NCI-H526 treated with DMSO at 0.1 percent for 48 hours (cell line): ENCODE results near the gene CIB4.
"Not testable (repeated sequence)": the region's sequence is repeated elsewhere in the genome, so short reads cannot be mapped to it uniquely, and the experiment has no call there.

ENCODE experiments used
- DNase-seq: peaks from one replicate; lab custom pipeline; 2025; lab: John Stamatoyannopoulos, UW

Gene CIB4

GRCh38 chr2:26568076-26568890 lies 72.9 kb downstream of the CIB4 start:
- DNase-seq: no peak

GRCh38 chr2:26567534-26567933 lies 73.6 kb downstream of the CIB4 start:
- no peak for DNase-seq

DNA sequence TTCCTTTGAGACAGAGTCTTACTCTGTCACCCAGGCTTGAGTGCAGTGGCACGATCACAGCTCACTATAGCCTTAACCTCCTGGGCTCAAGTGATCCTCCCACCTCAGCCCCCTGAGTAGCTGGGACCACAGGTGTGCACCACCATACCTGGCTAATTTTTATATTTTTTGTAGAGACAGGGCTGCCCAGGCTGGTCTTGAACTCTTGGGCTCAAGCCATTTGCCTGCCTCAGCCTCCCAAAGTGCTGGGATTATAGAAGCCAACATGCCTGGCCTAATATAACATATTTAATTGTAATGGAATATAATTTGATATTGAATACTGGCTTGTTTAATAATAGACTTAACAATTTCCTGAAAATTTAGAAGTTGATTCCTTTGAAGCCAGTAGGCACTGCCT lies 74.4 kb downstream of the CIB4 start:
- DNase-seq: not testable (repeated sequence)

GRCh38 chr2:26566081-26566375 lies 75.1 kb downstream of the CIB4 start:
- no peak for DNase-seq

DNA sequence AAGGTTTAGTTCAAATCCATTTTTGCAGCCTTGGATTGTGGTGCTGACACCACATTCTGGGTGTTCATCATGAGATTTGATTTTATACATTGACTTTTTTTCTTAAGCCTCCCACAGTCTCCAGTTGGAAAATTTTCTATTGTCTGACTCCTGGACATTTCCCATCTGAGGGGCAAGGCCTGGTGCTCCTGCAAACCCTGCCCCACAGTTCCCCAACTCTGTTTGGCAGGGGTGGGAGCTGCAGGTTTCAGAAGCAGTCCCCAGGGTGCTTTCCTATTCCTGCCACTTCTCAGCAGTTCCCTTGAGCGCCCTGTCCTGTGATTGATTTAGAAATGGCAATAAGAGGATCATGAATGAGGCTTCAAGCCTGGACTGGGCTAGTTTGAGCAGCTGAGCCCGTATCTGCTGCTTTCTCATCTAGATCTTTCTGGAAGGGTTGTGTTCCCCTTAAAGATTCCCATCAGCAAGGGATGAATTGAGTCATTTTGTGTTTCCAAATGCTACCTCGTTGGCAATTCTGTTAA lies 77.0 kb downstream of the CIB4 start:
- no peak for DNase-seq

GRCh38 chr2:26563686-26564085 lies 77.5 kb downstream of the CIB4 start:
- DNase-seq: no peak

- peak; percentile 34 for DNase-seq
Observed at GRCh38 chr2:26562811-26563645, 78.1 kb downstream of the CIB4 start.

GRCh38 chr2:26561918-26562810 lies 79.0 kb downstream of the CIB4 start:
- peak; percentile 33 for DNase-seq

GRCh38 chr2:26561376-26561775 lies 79.8 kb downstream of the CIB4 start:
- no peak for DNase-seq

DNA sequence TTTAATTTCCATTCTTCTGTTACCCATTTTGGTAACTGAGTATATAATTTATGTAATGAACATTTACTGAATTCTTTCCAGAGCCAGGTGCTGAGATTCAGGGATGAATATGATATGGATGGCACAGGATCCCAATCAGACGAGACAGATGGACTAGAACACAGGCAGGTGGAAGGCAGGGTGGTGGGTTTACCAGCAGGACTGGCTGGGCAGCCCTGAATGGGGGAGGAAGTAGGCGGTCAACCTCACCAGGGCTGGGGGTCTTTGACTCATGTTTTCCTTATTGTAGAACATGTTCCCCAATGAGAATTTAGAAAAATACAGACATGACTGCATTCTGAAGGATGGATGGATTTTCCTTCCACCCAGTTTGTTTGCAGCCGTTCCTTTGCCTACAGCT lies 80.3 kb downstream of the CIB4 start:
- no peak for DNase-seq

GRCh38 chr2:26559556-26559955 lies 81.6 kb downstream of the CIB4 start:
- DNase-seq: no peak

- DNase-seq: no peak
Observed at GRCh38 chr2:26559044-26559405, 82.1 kb downstream of the CIB4 start.

GRCh38 chr2:26558271-26559043 lies 82.7 kb downstream of the CIB4 start:
- no peak for DNase-seq

- no peak for DNase-seq
Observed at GRCh38 chr2:26557244-26557925, 83.8 kb downstream of the CIB4 start.

- DNase-seq: no peak
Observed at GRCh38 chr2:26556309-26557243, 84.6 kb downstream of the CIB4 start.

GRCh38 chr2:26555246-26556133 lies 85.7 kb downstream of the CIB4 start:
- no peak for DNase-seq

DNA sequence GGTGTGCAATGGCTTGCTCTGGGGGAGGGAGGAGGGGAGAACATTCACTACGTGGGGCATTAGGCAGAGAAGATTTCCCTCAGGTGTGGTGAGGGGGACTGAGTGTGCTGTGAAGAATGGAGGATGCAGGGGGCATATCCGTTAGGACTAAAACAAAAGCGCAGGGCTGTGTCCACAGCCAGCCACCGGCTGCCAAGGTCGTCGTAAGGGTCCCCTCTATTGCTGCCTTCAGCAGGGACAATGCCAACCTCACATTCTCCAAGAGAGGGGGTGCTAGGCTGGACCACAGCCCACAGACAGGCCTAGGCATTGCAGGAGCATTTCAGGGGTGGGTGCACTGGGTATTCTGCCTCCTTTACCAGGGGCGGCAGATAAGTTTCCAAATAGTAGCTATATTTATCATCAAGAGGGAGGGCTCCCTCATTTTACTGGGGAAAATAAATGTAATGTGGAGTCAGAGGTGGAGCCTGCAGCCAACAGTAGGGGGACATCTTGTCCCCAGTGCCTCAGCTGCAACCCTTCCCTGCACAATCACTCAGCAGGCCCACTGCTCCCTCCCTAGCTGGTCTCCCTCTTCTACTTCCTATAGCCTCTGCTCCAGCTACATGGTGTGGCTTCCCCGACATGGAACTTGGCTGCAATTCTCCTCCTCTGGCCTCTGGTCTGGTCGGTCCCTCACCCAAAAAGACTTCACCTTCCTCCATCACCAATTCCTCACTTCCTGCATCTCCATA lies 88.4 kb downstream of the CIB4 start:
- no peak for DNase-seq
